Stimulated activated CD4-positive, alpha-beta T cell treated with anti-CD3 and anti-CD28 coated beads, TNF-alpha, amount 100 ng/mL, for 48 hours (primary cell): ENCODE data around the gene RSBN1L.
"Not testable (repeated sequence)": the region's sequence is repeated elsewhere in the genome, so short reads cannot be mapped to it uniquely, and the experiment has no call there.

ENCODE experiments used
- DNase-seq, 3 donors: peaks; one replicate each; pipeline ENCODE4 v3.0.0-alpha.2; 2020; ENCODE audit warnings: low read depth in 3 of 3

Gene RSBN1L

DNA sequence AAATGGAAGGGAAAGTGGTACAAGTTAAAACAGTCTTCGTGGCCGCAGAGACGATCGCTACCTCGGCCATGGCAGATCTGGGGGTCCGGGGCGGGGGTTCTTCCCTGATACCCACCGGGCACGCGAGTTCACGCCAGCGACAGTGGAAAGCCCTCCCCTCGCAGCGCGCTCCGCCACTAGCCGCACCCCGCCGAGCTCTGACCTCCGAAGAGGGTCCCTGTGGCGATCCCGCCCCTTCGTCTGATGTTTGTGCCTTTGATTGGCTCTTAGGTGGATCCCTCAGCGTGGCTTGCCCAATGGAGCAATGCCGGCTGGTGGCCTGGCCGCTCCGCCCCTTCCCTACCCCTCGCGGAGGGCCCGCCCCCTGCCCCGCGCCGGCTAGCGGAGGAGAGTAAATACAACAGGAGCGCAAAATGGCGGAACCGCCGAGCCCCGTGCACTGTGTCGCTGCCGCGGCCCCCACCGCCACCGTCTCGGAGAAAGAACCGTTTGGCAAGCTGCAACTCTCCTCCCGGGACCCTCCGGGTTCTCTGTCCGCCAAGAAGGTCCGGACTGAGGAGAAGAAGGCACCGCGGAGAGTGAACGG, at the start of gene RSBN1L:
TSS of gene RSBN1L (plus strand) at position 403 of the 586 bp plus-strand sequence. CDS start at position 414, 11 bp downstream.
- DNase-seq: peak; percentile 96 to 98 (median 97)

DNA sequence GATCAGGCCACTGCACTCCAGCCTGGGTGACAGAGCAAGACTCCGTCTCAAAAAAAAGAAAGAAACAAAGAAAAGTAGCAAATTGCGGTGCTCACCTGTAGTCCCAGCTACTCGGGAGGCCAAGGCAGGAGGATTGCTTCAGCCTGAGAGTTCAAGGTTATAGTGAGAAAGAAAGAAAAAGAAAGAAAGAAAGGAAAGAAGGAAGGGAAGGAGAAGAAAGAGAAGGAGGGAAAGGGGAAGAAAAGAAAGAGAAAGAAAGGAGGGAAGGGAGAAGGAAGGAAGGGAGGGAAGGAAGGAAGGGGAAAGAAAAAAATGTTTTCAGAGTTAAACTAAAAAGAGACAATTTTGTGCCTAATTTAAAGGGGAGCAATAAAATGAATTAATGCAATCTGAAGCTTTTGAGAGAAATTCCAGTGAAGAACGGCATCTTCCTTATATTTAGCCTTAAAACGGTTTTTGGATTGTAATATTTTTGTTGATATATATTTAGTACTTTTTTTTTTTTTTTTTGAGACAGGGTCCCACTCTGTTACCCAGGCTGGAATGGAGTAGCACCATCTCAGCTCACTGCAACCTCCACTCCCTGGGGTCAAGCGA, 47.4 kb upstream of the RSBN1L start:
- DNase-seq: no peak

GRCh38 chr7:77649716-77650349, 46.4 kb upstream of the RSBN1L start:
- no peak for DNase-seq

GRCh38 chr7:77651575-77652162, 44.6 kb upstream of the RSBN1L start:
- peak in 1 of 3 donors; percentile 27 for DNase-seq

DNA sequence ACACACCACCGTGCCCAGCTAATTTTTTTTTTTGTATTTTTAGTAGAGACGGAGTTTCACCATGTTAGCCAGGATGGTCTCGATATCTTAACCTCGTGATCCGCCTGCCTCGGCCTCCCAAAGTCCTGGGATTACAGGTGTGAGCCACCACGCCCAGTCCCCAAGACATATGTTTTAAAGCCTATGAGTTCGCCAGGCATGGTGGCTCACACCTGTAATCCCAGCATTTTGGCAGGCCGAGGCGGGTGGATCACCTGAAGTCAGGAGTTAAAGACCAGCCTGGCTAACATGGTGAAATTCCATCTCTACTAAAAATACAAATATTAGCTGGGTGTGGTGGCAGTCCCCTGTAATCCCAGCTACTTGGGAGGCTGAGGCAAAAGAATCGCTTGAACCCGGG, 43.4 kb upstream of the RSBN1L start:
- DNase-seq: not testable (repeated sequence)

- no peak for DNase-seq
These were observed 42.7 kb upstream of the RSBN1L start for GRCh38 chr7:77653572-77653971.

DNA sequence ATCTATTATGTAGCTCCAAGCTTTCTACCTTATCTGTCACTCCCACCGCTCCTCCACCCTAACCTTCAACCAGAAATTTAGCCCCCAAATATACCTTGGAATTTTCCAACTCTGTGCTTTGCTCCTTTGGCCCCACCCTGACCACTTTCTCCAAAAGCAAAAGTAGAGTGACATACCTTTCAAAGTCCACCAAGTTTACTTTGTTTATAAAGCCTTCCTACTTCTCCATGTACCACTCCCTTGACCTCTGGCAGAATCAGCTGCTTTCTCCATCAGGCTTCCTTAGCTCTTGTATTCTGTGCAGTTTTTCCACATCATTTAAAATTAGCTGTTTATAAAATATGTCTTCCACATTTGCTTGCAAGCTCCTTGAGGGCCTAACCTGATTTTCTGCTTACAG, 40.9 kb upstream of the RSBN1L start:
- no peak for DNase-seq

DNA sequence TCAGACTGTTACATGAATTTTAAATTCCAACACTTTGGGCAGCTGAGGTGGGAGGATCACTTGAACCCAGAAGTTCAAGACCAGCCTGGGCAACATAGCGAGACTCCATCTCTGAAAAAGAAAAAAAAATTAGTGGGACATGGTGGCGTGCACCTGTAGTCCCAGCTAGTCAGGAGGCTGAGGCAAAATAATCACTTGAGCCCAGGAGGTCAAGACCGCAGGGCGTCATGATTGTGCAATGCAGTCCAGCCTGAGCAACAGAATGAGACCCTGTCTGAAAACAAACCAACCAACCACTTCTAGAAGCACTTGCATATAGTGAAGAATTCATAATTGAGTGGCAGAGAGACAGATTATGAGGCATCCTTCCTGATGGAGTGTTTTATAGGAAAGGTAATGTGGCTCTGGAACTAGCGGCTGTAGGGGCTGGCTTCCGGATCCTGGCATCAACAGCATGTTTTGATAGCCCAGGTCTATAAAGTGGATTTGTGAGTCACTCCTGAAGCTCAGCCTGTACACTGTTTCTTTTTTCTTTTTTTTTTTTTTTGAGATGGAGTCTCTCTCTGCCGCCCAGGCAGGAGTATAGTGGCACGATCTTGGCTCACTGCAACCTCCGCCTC, 40.3 kb upstream of the RSBN1L start:
- no peak for DNase-seq

DNA sequence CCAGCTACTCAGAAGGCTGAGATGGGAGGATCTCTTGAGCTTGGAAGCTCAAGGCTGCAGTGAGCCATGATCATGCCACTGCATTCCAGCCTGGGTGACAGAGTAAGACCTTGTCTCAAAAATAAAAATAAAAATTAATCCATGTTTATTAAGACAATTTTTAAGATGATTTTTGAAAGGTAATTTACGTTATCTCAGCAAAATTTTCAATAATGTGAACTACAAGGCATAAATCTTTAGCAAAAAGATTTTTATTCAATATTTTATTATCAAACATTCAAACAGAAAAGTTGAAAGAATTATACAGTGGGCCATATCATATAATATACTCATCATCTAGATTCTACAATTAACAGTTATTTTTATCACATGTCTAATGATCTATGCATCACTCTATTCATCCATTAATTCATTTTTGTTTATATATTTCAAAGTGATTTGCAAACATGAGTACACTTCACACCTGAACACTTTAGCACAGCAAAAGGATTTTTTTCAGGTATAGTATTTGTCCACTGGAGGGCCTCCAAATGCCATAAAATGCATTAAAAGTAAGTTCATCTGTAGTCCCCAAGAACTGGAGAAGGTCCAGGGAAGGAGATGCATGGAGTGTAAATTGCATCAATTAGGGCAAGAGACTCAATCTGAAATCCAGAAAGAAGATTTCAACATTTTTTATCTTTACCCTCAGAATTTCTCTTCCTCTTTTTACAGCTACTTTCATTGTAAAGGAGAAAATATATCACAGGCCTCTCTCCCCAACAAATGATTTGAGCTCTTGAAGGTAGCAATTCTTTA, 38.6 kb upstream of the RSBN1L start:
- peak in 1 of 3 donors; percentile 8 for DNase-seq

- no peak for DNase-seq
These were observed 37.3 kb upstream of the RSBN1L start for GRCh38 chr7:77658928-77659327.

DNA sequence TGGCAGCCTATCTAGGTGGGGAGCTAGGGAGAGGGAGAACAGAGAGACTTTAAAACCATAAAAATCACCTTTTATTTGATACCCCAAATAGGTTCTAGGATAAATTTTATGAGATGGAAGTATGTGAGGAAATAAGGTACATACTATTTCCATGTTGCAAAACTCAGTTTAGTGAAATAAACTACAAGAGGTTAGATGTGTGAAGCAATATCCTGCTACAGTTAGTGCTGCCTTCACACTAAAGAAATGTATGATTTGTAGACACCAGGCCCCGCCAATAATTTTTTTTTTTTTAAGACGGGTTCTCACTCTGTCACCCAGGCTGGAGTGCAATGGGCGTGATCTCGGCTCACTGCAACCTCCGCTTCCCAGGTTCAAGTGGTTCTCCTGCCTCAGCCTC, 34.4 kb upstream of the RSBN1L start:
- no peak for DNase-seq

GRCh38 chr7:77662869-77663268, 33.4 kb upstream of the RSBN1L start:
- DNase-seq: no peak

- no peak for DNase-seq
These were observed 31.5 kb upstream of the RSBN1L start for GRCh38 chr7:77664715-77665114.

- DNase-seq: no peak
These were observed 31.1 kb upstream of the RSBN1L start for GRCh38 chr7:77665161-77665560.

DNA sequence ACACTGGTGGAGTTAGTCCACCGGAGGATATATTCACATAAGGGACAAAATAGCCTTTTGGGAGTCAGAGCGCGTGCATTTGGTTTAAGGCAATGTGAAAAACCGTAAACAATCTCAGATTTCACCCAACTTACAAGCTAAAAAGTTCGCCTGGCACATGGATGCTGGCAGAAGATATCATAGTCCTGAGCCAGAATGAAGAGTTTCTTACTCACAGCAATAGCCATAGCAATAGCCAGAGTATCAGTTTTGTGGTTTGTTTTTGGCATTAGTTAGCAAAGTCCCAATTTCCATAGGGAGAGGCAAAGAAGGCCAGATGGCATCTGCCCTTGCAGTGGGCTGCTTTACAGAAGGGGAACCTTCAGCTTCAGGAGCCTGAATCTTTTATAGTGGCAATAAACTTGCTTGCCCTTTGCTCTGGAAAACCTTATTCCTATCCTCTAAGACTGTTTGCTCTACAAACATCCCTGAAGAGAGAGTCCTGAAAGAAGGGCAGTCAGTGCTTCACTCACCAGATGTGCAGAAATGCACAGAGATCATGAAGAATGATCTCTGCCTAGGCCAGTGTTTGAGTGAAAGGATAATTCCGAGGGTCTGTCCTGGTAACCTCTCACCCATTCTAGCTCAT, 28.7 kb upstream of the RSBN1L start:
- DNase-seq: no peak

DNA sequence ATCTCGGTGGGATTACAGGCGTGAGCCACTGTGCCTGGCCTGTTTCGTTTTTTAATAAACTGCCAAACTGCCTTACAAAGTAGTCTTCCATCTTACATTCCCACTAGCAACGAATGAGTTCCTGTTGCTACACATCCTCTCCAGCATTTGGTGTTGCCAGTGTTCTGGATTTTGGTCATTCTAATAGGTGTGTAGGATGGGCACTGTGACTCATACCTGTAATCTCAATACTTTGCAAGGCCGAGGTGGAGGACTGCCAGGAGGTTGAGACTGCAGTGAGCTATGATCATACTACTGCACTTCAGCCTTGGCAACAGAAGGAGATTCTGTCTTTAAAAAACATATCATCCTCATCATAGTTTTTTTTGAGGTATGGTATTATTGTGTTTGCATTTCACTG, 21.4 kb upstream of the RSBN1L start:
- no peak for DNase-seq

DNA sequence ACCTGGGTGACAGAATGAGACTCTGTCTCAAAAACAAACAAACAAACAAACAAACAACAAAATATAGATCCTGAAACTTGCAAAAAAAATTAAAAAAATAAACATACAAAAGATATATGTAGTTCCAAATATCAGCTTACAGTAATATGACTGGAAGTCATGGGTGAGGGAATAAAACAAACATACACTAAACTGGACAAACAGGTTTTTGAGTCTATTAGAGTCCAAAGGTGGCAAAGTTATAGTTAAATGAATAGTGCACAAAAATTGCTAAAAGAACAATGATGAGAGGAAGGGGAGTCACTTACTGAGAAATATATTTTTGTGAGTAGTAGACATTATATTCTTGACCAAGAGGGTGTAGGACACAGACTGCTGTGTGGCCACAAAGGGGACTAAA, 16.7 kb upstream of the RSBN1L start:
- DNase-seq: no peak

DNA sequence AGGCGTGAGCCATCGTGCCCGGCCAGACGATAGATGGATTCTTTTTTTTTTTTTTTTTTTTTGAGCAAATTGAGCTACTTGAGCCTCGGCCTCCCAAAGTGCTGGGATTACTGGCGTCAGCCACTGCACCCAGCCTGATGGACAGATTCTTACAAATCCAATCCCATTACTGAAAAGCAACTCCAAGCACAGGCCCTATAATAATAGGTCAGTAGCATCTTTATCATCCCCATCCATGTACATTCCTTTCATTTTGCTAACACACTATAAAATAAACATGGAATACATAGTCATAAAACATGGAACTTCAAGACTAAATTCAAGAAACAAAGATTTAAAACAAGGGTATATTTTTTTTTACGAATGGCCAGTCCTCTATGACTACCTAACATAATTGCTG, 16.0 kb upstream of the RSBN1L start:
- no peak for DNase-seq

GRCh38 chr7:77684030-77684429, 12.2 kb upstream of the RSBN1L start:
- DNase-seq: no peak

GRCh38 chr7:77685233-77685632, 11.0 kb upstream of the RSBN1L start:
- DNase-seq: no peak

DNA sequence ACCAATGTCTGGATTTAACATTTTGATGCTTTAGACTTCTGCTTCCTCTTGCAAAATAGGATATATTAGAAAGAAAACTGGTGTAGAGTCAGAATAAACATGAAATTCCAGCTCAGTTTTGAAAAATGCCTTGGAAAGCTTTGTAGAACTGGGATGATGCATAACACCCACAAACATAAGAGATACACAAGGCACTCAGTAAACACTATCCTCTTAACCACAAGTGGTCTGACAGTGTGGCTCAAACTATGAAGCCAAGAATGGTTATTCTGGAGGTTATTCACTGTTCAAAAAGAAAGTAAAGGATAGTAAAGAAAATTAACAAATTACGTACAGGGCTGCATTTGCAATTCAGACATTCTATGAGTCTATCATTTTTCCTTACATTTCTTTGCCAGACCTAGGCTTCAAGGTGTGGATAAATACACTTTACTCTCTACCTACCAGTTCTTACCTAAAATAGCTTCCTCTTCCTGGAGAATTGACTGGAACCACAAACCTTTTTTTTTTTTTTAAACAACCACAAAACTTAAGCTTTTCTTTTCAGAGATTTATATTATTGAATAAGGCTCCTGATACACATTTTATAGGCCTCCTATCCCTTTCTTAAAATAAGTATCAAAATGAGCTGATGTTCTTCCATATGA, 9.0 kb upstream of the RSBN1L start:
- no peak for DNase-seq
